ENCODE results near the gene SORBS2.

Gene SORBS2

DNA sequence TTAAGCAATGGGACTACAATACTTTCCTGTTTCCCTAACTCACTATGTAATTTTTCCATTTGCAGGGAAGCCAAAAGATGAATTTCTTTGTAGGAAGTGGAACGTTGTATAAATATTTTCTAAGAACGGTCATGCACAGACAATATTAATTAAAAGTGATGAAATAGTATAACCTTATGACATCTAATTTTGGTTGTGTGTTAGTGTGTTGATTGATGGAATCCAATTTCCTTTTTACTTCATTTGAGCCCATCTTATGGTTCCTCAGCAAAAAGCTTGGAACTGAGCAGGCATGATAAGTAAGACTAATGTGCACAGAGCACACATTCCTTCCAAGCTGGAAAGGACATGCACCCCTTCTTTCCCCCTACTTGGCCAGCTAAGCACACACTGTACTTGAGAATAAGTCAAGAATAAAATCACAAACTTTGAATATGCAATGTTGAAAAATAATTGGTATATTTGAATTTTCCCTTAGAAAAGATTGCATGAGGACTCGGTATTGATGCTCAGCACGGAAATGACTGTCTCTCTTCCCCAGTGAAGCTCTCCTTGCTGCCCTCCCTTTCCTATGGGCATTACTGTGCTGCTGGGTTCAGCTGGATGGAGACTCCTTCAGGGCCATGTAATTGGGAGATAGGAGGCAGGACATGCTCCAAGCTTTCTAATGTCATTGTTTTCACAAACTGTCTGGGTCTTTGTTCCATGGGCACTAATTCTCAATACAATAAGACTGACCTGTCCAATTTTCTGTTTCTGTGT lies 257.4 kb downstream of the SORBS2 start:
- H3K9ac ChIP-seq (ENCODE audit: low read depth, low read length) = no peak overlapping the region
- no peaks in the 10 kb centered on the region for H3K9me3 ChIP-seq (ENCODE audit: control insufficient read depth, insufficient read depth, low read length)
- H3K27me3 ChIP-seq (ENCODE audit: control insufficient read depth, insufficient read depth, low read length) = no peaks in the 10 kb centered on the region
- H3K4me3 ChIP-seq (ENCODE audit: low read depth, low read length) = no peak overlapping the region
- no peak overlapping the region for H3K27ac ChIP-seq (ENCODE audit: low read depth, low read length)
- H3K4me1 ChIP-seq (ENCODE audit: control insufficient read depth, insufficient read depth, low read length) = no peaks in the 10 kb centered on the region
- no peaks in the 10 kb centered on the region for H3K36me3 ChIP-seq (ENCODE audit: control insufficient read depth, insufficient read depth, low read length)

DNA sequence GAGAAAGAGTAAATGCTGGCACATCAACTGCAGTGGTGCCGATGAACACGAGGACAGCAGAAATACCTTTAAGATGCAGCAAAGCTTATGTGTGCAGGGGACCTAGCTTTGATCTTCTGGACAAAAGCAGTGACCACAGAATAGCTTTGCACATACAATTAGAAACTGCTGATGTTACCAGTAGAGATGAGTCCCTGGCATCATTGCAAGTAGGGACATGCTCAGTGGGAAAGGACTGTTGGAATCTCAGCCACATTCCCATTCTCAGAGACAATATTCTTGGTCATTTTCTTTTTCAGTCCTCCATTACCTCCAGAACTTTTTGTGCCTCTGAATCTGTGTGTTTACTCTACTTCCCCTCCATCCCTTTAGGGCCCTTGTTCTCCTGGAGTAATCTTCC lies 259.7 kb downstream of the SORBS2 start:
- no peaks in the 10 kb centered on the region for H3K36me3 ChIP-seq (ENCODE audit: control insufficient read depth, insufficient read depth, low read length)
- H3K9ac ChIP-seq (ENCODE audit: low read depth, low read length) = no peak overlapping the region
- no peaks in the 10 kb centered on the region for H3K4me1 ChIP-seq (ENCODE audit: control insufficient read depth, insufficient read depth, low read length)
- H3K27ac ChIP-seq (ENCODE audit: low read depth, low read length) = no peak overlapping the region
- H3K27me3 ChIP-seq (ENCODE audit: control insufficient read depth, insufficient read depth, low read length) = no peaks in the 10 kb centered on the region; the same call in 1 of the 2 replicates
- no peak overlapping the region for H3K4me3 ChIP-seq (ENCODE audit: low read depth, low read length)
- H3K9me3 ChIP-seq (ENCODE audit: control insufficient read depth, insufficient read depth, low read length) = no peaks in the 10 kb centered on the region

DNA sequence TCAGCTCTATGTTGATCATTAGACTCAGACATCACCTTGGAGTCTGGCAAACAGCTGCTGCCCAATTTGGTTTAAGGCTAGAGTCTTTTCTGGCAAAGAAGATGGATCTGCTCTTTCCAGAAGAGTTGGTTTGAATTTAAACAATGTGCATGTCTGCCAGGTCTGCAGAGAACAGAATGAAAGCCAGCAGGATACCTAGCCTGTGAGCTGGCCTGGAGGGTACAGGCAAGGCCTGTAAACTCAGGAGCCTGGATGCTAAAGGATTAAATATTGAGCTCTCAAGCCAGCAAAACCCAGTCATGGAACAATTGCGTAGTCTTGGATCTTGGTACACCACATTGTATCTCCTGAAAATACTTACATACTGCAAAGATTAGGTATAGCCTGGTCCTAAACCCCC lies 261.1 kb downstream of the SORBS2 start:
- no peak overlapping the region for H3K27ac ChIP-seq (ENCODE audit: low read depth, low read length)
- H3K9me3 ChIP-seq (ENCODE audit: control insufficient read depth, insufficient read depth, low read length) = no peaks in the 10 kb centered on the region
- no peak overlapping the region for H3K9ac ChIP-seq (ENCODE audit: low read depth, low read length)
- H3K36me3 ChIP-seq (ENCODE audit: control insufficient read depth, insufficient read depth, low read length) = no peaks in the 10 kb centered on the region
- H3K4me1 ChIP-seq (ENCODE audit: control insufficient read depth, insufficient read depth, low read length) = no peaks in the 10 kb centered on the region
- H3K27me3 ChIP-seq (ENCODE audit: control insufficient read depth, insufficient read depth, low read length) = no peaks in the 10 kb centered on the region; the same call in 1 of the 2 replicates
- H3K4me3 ChIP-seq (ENCODE audit: low read depth, low read length) = no peak overlapping the region

DNA sequence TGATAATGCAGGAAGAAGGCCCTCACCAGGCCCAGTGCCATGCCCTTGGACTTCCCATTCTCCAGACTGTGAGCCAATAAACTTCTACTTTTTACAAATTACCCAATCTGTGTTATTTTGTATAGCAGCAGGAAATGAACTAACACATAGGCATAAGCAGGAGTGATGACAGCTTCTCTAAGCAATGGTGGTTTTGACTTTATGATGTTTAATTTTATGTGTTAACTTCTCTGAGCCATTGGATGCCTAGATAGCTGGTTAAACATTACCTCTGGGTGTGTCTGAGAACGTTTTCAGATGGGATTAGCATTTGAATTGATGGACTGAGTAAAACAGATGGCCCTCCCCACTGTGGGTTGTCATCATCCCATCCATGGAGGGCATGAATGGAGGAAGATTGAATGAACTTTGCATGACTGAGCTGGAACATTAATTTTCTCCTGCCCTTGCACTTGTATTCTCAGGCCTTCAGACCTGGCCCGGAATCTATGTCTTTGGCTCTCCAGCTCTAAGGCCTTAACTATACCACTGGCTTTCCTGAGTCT lies 262.8 kb downstream of the SORBS2 start:
- H3K36me3 ChIP-seq (ENCODE audit: control insufficient read depth, insufficient read depth, low read length) = no peaks in the 10 kb centered on the region
- H3K4me3 ChIP-seq (ENCODE audit: low read depth, low read length) = no peak overlapping the region
- H3K4me1 ChIP-seq (ENCODE audit: control insufficient read depth, insufficient read depth, low read length) = no peaks in the 10 kb centered on the region

DNA sequence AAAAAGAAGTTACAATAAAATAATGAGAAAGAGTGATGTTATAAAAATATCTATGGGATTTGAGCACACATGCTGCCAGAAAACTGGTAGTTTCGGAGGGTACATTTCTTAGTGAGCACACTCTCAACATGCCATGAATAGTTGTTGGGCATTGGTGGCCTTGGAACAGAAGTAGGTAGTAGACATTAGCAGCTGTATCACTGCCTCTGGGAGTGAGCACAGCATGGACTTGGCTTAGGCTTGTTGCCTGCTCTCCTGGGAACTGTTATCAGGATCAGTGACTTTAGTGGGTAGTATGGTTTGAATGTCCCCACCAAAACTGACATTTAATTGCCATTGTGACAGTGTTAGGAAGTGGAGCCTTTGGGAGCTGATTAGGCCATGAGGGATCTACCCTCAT lies 263.4 kb downstream of the SORBS2 start:
- H3K27ac ChIP-seq (ENCODE audit: low read depth, low read length) = no peak overlapping the region
- no peaks in the 10 kb centered on the region for H3K36me3 ChIP-seq (ENCODE audit: control insufficient read depth, insufficient read depth, low read length)
- no peaks in the 10 kb centered on the region for H3K9me3 ChIP-seq (ENCODE audit: control insufficient read depth, insufficient read depth, low read length)
- no peak overlapping the region for H3K9ac ChIP-seq (ENCODE audit: low read depth, low read length)
- H3K4me1 ChIP-seq (ENCODE audit: control insufficient read depth, insufficient read depth, low read length) = no peaks in the 10 kb centered on the region
- no peak overlapping the region for H3K4me3 ChIP-seq (ENCODE audit: low read depth, low read length)
- no peaks in the 10 kb centered on the region; the same call in 1 of the 2 replicates for H3K27me3 ChIP-seq (ENCODE audit: control insufficient read depth, insufficient read depth, low read length)

More for the DNA sequence above, 262.8 kb downstream of the SORBS2 start:
- Histone ChIP-seq H3K9ac (ENCODE audit: low read depth, low read length) (no peak overlapping the region), H3K27me3 (ENCODE audit: control insufficient read depth, insufficient read depth, low read length) (no peaks in the 10 kb centered on the region; the same call in 1 of the 2 replicates), H3K27ac (ENCODE audit: low read depth, low read length) (no peak overlapping the region), H3K9me3 (ENCODE audit: control insufficient read depth, insufficient read depth, low read length) (no peaks in the 10 kb centered on the region)

DNA sequence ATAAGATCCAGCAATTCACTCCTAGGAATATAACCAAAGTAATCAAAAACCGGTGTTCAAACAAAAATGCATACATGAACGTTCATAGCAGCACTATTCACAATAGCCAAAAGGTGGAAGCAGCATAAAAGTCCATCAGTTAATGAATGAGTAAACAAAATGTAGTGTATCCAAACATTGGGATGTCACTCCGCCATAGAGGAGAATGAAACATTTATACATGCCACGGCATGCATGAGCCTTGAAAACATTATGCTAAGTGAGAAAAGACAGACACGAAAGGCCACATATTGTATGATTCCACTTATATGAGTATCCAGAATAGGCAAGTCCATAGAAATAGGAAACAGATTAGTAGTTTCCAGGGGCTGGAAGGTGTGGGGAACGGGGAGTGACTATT lies 265.7 kb downstream of the SORBS2 start:
- Histone ChIP-seq H3K4me1 (ENCODE audit: control insufficient read depth, insufficient read depth, low read length) (no peaks in the 10 kb centered on the region), H3K27ac (ENCODE audit: low read depth, low read length) (no peak overlapping the region), H3K36me3 (ENCODE audit: control insufficient read depth, insufficient read depth, low read length) (no peaks in the 10 kb centered on the region), H3K9me3 (ENCODE audit: control insufficient read depth, insufficient read depth, low read length) (no peaks in the 10 kb centered on the region), H3K9ac (ENCODE audit: low read depth, low read length) (no peak overlapping the region), H3K27me3 (ENCODE audit: control insufficient read depth, insufficient read depth, low read length) (peaks cover 9% of the 10 kb centered on the region; the same call in 1 of the 2 replicates), H3K4me3 (ENCODE audit: low read depth, low read length) (no peak overlapping the region)

DNA sequence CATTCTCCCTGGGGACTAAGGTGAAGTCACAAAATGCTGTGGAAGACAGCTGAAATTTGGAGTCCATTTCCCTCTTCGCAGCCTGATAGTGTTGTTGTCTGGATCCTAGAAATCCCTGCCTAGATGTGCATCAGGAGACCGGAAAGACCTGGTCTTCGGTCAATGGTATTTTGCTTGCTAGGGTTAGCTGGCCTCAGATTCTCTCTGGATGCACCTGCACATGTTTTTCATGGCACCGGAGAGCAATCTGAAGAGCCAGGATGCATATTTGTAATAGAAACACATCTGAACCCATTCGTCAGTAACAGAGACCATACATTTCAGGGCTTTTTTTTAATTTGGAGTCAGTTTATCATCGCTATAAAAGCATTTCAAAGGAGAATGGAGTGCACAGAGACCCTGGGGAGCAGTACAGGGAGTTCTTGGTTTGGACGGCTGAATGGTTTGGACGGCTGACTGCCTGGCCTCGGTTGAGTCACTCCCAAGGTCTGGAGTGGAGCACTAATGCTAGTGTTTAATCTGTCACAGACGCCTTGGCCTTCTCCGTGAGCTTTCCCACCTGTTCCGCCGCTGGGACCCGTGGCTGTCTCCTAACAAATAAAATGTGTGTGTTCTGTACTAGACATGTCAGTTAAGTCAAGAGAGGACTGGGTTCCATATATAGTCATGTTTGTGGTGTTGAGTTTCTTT lies 269.2 kb downstream of the SORBS2 start:
- Histone ChIP-seq H3K9me3 (ENCODE audit: control insufficient read depth, insufficient read depth, low read length) (no peaks in the 10 kb centered on the region), H3K27ac (ENCODE audit: low read depth, low read length) (no peak overlapping the region)

DNA sequence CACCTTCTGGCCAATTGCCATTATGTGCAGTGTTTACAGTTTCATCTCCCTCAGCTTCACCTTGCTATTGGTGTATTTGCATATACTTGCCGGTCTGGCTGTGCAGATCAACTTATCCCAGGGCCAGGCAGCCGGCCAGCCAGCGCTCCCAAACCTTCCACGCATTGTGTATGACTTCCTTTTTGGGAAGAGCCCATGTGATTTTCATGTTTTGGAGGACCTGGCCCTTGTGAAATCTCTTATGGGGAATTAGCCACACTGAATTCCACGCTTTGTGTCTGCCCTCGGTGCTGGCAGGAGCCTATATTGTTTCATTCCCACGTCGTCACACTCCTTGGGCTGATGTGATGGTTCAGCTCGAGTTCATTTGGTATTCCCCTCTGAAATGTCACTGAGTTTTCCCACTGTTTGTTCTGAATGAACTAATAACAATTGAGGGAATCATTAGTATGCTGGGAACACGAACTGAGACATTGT lies 270.7 kb downstream of the SORBS2 start:
- no peaks in the 10 kb centered on the region for H3K9me3 ChIP-seq (ENCODE audit: control insufficient read depth, insufficient read depth, low read length)
- H3K27me3 ChIP-seq (ENCODE audit: control insufficient read depth, insufficient read depth, low read length) = peaks cover 33% of the 10 kb centered on the region
- H3K4me1 ChIP-seq (ENCODE audit: control insufficient read depth, insufficient read depth, low read length) = peaks cover 12% of the 10 kb centered on the region; the same call in 1 of the 2 replicates
- H3K27ac ChIP-seq (ENCODE audit: low read depth, low read length) = no peak overlapping the region
- H3K36me3 ChIP-seq (ENCODE audit: control insufficient read depth, insufficient read depth, low read length) = no peaks in the 10 kb centered on the region
- no peak overlapping the region for H3K9ac ChIP-seq (ENCODE audit: low read depth, low read length)
- H3K4me3 ChIP-seq (ENCODE audit: low read depth, low read length) = no peak overlapping the region

More for the DNA sequence above, 269.2 kb downstream of the SORBS2 start:
- Histone ChIP-seq H3K27me3 (ENCODE audit: control insufficient read depth, insufficient read depth, low read length) (peaks cover 21% of the 10 kb centered on the region; the same call in 1 of the 2 replicates), H3K4me1 (ENCODE audit: control insufficient read depth, insufficient read depth, low read length) (peaks cover 10% of the 10 kb centered on the region; the same call in 1 of the 2 replicates), H3K4me3 (ENCODE audit: low read depth, low read length) (no peak overlapping the region), H3K36me3 (ENCODE audit: control insufficient read depth, insufficient read depth, low read length) (no peaks in the 10 kb centered on the region), H3K9ac (ENCODE audit: low read depth, low read length) (no peak overlapping the region)

DNA sequence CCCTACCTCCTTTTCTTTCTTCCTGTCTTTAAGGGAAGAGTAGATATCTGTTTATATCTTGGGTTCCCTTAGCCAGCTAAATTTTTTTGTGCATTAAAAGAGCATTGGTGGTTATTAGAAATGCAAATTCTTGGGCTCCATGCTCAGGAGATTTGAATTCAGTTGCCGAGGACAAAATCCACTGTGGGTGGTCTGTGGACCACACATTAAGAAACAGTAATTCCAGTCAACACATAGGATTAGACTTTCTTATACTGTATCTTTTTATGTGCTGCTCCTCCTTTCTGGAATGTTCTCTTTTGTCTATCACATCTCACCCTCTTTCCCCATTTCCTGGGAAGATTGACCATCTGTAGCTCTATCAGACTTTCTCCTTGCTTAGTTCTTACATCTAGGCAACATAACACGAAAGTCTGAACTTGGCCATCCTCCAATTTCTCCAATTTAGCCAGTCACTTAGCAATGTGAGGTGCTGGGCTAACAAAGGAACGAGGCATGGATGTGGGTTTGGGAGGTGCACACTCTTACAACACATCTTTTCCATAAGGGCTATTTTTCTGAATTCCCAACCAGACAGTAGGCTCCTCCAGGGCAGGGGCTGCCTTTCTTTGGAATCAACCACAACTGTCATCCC lies 271.4 kb downstream of the SORBS2 start:
- no peak overlapping the region for H3K9ac ChIP-seq (ENCODE audit: low read depth, low read length)
- H3K9me3 ChIP-seq (ENCODE audit: control insufficient read depth, insufficient read depth, low read length) = no peaks in the 10 kb centered on the region
- H3K27me3 ChIP-seq (ENCODE audit: control insufficient read depth, insufficient read depth, low read length) = peaks cover 40% of the 10 kb centered on the region
- H3K4me1 ChIP-seq (ENCODE audit: control insufficient read depth, insufficient read depth, low read length) = peaks cover 19% of the 10 kb centered on the region
- H3K36me3 ChIP-seq (ENCODE audit: control insufficient read depth, insufficient read depth, low read length) = no peaks in the 10 kb centered on the region
- no peak overlapping the region for H3K4me3 ChIP-seq (ENCODE audit: low read depth, low read length)
- H3K27ac ChIP-seq (ENCODE audit: low read depth, low read length) = no peak overlapping the region

DNA sequence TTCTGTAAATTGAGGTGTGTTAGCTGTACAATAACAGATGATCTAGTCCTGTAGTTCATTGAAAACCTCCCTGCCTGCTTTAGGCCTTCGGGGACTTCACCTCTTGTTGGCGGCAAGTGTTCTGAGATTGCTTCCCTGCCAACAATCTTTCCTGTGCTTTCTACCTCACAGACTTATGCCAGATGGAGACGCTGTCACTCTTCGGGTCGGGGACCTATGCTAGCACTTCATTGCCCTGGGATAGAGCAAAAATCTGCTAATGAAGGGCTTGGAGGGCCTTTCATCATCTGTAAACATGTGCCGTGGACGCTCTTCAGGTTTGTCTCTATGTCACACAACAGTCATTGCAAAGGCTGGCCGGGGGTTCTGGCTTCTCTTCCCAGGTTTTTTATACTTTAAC lies 272.0 kb downstream of the SORBS2 start:
- no peak overlapping the region for H3K4me3 ChIP-seq (ENCODE audit: low read depth, low read length)
- no peak overlapping the region for H3K27ac ChIP-seq (ENCODE audit: low read depth, low read length)
- H3K9me3 ChIP-seq (ENCODE audit: control insufficient read depth, insufficient read depth, low read length) = no peaks in the 10 kb centered on the region
- peaks cover 44% of the 10 kb centered on the region for H3K27me3 ChIP-seq (ENCODE audit: control insufficient read depth, insufficient read depth, low read length)
- peaks cover 19% of the 10 kb centered on the region for H3K4me1 ChIP-seq (ENCODE audit: control insufficient read depth, insufficient read depth, low read length)
- H3K36me3 ChIP-seq (ENCODE audit: control insufficient read depth, insufficient read depth, low read length) = no peaks in the 10 kb centered on the region
- no peak overlapping the region for H3K9ac ChIP-seq (ENCODE audit: low read depth, low read length)

All from HUES48 (cell line).